ENCODE data around the gene MADCAM1.

MADCAM1 gene

DNA sequence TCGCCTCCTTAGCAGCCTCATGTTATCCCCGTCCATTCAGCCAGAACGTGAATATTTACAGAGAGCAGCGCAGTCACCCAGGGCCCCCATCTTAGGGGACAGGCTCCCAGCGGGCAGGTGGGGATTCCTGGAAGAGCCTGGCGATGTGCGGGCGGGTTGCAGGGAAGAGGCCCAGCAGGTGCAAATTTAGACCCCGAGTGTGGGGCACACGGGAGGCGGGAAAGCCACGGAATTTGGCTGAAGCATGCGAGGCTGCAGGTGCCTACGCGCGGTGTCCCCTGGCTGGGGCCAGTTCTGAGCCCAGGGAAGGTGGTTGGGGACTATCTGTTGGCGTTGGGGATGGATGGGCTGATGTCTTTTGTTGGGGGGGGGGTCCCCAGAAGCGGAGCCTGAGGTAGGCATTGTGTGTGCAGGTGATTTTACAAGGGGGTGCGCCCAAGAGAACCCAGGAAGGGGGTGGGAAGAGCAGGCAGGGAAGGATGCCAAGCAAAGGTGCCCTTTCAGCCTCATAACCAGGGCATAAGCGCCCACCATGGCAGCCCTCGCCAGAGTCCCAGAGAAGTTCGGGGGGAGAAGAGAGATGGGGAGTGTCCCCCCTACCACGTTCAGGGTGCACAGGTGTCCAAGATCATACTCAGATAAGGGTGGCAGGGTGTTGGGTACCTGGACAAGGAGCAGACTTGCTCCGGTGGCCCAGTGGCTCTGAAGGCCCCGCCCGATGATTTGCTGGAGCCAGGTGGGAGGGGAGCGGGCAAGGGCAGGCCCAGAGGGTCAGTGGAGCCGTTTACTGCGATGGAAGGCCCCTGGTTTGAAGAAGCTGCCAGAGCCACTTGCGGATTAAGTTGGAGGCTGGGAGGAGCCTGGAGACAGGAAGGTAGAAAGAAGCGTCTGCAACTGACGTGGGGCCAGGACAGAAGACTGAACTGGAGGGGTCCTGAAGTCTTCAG, 12.2 kb downstream of the MADCAM1 start:
- no peak for DNase-seq

DNA sequence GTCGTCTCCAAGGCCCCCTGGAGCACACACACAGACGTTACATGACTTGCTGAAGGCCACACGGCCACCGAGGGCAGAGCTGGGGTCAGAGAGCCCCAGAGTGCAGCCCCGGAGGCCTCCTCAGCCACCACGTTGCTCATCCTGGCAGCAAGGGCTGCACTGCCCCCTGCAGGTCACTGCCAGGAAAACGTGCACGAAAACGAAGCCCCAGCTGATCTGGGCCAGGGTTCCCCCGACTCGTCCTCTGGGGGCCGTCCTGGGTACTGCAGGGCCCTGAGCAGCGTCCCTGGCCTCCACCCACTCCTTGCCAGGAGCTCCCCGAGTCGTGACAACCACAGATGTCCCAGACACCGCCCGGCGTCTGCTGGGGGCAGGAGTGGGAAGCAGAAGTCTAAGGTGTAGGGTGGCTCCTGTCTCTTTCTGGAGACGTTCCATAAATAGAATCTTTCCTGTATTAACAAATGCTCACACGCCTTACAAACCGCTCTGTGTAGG, 14.4 kb downstream of the MADCAM1 start:
- DNase-seq: peak; percentile 98

DNA sequence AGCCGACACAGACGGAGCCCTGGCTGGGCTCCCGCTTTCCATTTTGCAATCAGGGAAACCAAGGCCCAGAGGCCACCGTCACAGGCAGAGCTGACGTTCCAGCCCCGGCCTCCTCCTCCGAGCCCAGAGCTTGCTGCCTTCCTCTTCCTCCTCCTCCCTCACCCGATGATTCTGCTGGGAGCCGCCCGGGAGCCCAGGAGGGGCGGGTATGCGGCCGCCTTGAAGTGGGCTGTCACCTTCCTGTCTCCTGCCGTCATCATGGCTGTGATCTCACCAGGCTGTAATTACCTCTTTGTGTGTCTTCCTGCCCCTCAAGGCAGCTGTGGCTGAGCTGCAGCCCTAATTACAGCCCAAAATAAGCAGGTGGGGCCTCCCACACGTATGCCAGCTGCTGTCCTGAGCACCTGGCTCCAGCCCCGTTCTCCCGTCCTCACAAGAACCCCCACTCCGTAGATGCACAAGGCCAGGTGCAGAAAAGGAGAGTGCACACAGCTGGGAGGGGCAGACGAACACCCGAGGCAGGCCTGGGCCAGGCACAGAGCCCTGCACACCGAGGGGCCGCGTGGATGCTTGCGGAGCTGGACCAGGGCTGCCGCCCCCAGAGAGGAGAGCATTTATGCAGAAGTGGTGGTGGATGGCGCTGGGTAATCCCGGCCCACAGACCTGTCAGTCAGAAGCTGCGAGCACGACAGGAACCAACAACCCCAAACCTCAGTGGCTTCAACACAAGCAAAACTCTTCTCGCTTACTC, 15.0 kb downstream of the MADCAM1 start:
- DNase-seq: peak; percentile 81

DNA sequence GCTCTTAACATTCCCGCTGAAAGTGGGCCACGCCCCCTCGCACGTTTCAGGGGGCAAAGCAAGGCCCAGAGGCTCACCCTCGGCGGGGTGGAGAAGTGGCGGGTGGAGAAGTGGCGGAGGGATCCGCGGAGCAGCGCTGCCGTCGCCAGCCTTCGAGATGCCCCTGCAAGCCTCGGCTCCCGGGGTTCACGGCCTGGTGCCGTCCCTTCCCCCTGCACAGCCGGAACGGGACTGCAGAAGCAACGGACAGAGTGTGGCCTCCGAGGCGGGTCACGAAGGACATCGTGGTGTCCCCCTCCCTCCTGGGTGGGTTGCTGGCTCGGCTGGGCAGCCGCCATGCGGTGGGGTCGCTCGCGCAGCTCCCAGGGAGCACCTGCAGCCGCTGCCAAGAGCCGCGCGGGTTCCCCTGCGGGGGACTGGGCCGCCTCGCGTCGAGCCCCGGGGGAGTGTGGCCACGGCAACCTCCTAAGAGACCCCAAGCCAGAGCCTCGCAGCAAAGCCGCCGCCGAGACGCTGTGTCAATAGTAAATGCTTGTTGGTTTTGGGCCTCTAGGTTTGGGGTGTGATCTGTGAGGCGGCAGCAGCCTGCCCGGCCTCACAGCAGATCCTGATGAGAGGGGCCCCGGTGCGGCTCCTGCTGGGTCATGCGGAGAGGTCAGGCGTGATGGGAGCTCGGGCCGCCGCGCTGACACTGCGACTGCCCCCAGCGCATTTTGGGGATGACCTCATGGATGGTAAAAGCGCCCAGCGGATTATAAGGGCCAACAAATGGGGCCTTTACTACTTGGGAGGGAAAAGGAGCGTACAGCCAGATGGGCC, 16.5 kb downstream of the MADCAM1 start:
- no peak for DNase-seq

DNA sequence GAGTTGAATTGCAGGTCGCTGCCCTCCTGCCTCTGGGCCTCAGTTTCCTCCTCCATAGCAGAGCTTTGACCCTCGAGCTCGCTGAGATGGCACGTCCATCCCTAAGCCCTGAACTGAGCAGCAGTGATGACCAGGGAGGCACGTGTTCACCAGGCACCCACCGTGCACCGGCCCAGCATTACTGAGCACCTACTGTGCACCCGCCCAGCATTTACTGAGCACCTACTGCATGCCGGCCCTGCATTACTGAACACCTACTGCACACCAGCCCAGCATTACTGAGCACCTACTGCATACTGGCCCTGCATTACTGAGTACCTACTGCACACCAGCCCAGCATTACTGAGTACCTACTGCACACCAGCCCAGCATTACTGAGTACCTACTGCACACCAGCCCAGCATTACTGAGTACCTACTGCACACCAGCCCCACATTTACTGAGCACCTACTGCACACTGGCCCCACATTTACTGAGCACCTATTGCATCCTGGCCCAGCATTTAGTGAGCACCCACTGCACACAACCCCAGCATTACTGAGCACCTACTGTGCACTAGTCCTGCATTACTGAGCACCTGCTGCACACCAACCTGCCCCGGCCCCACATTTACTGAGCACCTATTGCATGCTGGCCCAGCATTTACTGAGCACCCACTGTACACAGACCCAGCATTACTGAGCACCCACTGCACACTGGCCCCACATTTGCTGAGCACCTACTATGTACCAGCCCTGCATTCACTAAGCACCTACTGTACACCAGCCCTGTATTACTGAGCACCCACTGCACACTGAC, 17.3 kb downstream of the MADCAM1 start:
- no peak for DNase-seq

DNA sequence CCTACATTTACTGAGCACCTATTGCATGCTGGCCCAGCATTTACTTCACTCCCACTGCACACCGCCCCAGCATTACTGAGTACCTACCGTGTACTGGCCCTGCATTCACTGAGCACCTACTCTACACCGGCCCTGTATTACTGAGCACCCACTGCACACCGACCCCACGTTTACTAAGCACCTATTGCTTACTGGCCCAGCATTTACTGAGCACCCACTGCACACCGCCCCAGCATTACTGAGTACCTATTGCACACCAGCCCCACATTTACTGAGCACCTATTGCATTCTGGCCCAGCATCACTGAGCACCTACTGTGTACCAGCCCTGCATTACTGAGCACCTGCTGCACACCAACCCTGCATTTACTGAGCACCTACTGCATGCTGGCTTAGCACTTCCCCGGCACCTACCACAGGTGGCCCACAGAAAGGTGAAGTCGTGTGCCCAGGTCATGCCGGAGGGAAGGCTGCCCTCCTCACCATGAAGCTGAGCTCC, 17.9 kb downstream of the MADCAM1 start:
- no peak for DNase-seq

DNA sequence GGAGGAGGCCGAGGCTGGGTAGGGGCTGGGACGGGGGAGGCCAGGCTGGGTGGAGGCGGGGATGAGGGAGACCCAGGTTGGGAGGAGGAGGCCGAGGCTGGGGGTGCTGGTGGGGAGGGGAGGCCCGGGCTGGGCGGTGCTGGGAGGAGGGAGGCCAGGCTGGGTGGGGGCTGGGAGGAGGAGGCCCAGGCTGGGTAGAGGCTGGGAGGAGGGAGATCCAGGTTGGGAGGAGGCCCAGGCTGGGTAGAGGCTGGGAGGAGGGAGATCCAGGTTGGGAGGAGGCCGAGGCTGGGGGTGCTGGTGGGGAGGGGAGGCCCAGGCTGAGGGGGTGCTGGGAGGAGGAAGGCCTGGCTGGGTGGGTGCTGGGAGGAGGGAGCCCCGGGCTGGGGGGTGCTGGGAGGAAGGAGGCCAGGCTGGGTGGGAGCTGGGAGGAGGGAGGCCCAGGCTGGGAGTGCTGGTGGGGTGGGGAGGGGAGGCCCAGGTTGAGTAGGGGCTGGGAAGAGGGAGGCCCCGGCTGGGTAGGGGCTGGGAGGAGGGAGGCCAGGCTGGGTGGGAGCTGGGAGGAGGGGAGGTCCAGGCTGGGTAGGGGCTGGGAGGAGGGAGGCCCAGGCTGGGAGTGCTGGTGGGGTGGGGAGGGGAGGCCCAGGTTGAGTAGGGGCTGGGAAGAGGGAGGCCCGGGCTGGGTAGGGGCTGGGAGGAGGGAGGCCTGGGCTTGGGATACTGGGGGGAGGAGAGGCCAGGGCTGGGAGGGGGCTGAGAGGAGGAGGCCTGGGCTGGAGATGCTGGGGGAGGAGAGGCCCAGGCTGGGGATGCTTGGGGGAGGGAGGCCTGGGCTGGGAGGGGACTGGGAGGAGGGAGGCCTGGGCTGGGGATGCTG, 21.7 kb downstream of the MADCAM1 start:
- DNase-seq: no peak

DNA sequence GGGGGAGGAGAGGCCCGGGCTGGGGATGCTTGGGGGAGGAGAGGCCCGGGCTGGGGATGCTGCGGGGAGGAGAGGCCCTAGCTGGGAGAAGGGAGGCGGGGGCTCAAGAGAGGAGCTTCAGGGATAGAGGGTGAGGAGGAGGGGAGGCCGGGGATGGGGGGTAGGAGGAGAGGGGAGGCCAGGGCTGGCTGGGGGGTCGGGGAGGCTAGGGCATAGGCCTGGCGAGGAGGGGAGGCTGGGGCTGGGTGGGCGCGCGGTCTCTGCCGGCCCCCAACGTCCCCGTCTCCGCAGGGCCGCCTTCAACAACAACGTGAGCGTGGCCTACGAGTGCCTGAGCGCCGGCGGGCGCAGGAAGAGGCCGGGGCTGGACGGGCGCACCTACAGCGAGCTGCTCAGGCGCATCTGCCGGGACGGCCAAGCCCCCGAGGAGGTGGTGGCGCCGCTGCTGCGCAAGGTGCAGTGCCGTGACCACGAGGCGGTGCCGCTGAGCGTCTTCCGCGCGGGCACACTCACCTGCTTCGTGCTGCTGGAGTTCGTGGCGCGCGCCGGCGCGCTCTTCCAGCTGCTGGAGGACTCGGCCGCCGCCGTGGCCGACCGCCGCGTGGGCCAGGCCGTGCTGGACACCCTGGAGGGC, 22.4 kb downstream of the MADCAM1 start:
- peak; percentile 63 for DNase-seq

DNA sequence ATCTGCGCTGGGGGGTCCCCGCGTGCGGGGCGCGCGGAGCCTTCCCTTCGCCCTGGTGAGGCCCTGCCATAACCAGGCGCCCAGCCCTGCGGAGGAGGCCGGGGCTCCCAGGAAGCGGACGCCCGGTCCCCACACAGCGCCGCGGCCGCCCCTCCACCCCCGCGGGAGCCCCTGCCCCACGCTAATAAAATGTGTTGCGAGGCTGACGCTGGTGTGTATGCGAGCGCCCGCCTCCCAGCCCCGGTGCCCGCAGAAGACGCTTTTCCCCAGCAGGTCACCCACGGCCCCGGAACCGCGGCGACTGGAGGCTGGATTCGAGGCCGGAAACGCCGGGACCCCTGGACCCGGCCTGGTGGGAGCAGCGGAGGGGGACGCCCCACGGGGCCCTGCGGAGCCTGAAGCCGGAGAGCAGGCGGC, 23.2 kb downstream of the MADCAM1 start:
- no peak for DNase-seq

DNA sequence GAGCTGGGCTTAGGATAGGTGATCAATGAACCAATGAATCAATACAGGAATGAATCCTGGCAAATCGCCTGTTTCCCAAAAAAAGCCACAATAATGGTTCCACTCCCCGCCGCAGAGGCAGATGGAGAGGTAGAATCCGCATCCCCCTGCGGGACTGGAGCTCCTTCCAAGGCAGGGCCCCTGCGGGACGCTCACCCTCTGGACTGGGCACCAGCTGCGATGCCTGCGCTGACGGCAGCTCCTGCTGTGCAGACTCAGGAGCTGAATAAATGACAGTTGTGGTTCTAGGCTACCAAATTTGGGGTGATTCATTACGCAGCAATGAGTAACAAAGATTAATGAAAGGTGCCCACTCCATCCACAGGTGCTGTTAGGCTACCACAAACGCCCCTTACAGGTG, 26.4 kb downstream of the MADCAM1 start:
- DNase-seq: no peak

DNA sequence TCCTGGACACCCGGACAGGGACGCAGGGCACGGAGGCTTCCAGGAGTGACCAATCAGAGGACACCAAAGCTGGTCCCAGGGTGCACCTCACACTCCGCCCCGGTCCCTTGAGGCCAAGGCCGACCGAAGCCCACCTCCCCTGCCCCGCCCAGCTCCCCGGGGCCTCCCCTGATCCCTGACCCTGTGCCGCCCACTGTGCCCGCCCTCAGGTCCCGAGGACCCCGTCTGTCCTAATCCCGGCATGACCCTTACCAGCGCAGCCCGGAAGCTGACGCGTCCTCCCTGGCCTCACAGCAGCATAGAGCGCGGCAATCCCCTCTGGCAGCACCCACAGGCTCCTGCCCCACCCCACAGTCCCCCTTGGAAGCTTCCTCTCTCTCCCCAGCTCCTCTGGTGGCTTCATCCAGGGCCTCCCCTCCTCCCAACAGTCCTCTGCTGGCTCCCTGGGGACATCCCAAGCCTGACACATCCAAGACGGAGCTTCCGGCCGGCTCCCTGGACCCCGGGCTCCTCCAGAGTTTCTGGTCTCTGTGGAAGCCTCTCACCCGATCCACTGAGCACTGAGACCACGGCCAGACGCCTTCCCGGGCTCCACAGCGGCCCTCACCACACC, 27.9 kb downstream of the MADCAM1 start:
- DNase-seq: no peak

DNA sequence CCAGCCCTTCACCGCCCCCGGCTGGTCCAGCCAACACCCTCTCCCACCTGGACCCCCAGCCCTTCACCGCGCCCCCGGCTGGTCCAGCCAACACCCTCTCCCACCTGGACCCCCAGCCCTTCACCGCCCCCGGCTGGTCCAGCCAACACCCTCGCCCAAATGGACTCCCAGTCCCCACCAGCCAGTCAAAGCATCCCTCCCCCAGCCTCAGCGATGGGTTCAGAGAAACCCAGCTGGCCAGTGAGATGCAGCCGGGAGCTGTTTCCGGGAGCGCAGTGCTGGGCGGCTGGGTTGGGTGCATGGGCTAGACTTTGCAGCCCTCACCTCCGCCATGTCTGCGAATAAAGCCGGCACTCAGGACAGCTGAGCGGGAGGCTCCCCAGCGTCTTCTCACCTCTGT, 28.7 kb downstream of the MADCAM1 start:
- no peak for DNase-seq

DNA sequence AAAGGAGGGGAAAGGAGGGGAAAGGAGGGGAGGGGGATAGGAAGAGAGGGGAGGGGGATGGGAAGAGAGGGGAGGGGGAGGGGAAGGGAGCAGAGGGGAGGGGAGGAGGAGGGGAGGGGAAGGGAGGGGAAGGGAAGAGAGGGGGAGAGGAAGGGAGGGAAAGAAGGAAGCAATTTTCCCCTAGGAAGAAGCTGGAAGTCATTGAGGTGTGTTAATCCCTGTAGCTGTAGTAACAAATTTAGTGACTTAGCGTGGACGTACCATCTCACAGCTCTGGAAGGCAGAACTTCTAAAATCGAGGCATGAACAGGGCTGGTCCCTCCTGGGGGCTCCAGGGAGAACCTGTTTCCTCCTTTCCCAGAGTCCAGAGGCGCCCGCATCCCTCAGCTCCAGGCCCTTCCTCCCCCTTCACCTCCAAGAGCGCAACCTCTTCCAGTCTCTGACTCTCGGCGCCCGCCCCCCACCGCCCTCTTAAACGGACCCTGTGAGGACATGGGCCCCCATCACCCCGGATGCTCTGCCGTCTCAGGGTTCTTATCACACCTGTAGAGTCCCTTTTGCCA, 29.7 kb downstream of the MADCAM1 start:
- no peak for DNase-seq

DNA sequence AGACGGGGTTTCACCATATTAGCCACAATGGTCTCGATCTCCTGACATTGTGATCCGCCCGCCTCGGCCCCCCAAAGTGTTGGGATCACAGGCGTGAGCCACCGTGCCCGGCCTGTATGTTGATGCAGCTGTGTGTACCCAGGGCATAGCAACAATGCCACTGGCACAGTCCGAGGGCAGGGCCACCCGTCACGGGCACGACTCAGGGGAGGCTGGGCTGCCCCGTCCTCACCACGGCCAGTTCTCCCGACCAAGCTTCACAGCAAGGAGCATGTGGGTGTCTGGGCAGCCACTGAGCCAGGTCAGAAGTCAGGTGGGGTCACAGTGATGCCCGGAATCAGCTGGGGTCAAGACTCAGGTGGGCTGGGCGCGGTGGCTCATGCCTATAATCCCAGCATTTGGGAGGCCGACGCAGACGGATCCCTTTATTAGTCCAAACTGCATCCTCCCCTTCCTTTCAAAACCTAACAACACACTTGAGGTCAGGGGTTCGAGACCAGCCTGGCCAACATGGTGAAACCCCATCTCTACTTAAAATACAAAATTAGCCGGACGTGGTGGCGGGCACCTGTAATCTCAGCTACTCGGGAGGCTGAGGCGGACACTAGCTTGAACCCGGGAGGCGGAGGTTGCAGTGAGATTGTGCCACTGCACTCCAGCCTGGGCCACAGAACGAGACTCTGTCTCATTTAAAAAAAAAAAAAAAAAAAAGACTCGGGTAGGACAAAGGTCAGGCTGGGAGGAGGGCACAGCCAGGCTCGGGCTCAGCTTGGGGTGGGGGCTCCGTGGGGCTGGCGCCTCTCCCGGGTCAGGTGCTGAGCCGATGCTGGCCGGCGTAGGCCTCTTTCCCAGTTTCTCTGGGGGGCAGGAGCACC, 34.1 kb downstream of the MADCAM1 start:
- DNase-seq: no peak

DNA sequence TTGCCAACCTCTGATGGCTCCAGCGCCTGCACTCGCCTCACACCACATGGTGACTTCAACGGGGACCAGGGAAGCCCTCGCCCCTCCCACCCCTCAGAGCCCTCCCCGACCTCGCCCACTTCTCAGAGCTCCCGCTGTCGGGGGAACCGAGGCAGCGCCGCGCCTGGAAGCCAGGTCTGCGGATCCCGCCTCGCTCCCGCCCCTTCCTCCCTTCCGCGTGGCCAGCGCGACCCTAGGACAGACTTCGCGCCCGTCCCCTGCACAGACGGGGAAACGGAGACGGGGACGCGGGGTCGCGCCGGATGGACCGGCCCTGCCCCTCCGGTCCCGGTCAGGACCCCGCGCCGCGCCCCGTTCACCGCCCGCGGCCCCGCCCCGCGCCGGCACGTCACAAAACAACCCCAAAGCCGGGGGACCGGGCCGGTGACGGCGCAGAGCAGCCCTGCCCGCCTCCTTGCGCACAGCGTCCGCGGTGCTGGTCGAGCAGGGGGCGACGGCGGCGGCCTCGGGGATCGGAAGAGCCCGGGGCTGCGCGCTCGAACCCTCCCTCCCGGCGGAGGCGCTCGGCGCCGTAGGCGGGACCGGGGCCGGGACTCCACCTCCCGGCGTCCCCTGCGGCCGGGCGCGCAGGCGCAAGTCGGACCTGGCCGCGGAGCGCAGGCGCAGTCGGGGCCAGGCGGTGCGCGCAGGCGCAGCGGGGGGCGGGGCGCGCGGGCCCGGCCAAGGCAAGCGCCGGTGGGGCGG, 34.9 kb downstream of the MADCAM1 start:
- DNase-seq: peak; percentile 89

DNA sequence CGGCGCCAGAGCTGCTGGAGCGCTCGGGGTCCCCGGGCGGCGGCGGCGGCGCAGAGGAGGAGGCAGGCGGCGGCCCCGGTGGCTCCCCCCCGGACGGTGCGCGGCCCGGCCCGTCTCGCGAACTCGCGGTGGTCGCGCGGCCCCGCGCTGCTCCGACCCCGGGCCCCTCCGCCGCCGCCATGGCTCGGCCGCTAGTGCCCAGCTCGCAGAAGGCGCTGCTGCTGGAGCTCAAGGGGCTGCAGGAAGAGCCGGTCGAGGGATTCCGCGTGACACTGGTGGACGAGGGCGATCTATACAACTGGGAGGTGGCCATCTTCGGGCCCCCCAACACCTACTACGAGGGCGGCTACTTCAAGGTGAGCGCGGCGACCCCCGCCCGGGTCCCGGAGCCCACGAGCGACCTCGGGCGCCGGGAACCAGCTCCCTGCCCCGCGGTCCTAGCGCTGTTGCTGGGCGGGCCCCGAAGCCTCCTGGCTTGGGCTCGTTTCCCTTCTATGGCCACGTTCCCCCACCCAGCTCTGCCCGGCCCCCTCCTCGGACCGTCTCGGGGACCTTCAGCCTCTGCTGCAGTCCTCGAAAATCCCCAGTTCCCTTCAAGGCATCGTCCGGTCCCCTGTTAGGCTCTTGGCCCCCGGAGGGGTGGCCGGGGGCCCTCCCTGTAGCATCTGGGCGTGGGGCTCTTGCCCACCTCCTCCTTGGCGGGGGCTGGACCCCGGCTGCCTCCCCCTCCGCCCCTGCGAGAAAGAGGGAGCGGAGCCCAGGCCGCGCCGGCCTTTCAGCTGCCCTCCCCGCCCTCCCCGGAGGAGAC, 35.7 kb downstream of the MADCAM1 start, which contains the start of gene CDC34:
Gene CDC34, plus strand, starts transcription at position 8 of the 808 bp plus-strand sequence. Its CDS starts 172 bp downstream, at position 180.
- DNase-seq: no peak

Data from activated CD4-positive, alpha-beta T cell treated with anti-CD3 and anti-CD28 coated beads for 48 hours (primary cell).